Fibroblast of skin of scalp (primary cell): Measurements from ENCODE around the gene ATP7A.

Source experiments
- DNase-seq: peaks from one replicate; pipeline ENCODE4 v3.0.0-alpha.2; 2013

Gene ATP7A

DNA sequence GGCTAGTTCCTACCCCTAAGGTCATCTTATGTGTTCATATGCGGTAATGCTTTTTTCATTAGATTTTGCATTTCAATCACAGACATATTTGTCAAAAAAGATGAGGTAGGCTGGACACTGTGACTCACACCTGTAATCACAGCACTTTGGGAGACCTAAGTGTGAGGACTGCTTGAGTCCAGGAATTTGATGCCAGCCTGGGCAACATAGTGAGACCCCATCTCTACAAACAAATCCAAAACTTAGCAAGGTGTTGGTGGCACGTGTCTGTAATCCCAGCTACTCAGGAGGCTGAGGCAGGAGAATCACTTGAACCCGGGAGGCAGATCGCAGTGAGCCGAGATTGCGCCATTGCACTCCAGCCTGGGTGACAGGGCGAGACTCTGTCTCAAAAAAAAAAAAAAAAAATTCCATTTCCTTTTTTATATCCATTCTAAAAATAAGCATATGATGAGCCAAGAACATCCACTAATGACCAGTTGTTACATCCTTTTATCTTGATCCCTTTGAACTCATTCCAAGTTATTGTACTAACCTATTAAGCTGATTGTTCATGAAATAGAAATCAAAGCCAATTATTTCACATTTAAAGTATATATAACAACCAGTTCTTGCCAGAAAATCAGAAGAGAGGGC, 35.5 kb downstream of the ATP7A start:
- no peak for DNase-seq

DNA sequence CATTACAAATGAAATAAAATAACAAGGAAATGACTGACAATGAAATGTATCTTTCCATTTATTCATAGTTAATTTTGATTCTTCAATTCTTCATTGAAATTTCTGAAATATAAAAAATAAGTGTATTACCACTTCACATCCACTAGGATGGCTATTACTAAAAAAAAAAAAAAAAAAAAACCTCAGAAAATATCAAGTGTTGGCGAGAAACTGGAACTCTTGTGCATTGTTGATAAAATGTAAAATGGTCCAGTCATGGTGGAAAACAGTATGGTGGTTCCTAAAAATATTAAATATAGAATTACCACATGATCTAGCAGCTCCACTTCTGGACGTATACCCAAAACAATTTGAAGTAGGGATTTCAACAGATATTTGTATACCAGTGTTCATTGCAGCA, 36.1 kb downstream of the ATP7A start:
- DNase-seq = no peak

DNA sequence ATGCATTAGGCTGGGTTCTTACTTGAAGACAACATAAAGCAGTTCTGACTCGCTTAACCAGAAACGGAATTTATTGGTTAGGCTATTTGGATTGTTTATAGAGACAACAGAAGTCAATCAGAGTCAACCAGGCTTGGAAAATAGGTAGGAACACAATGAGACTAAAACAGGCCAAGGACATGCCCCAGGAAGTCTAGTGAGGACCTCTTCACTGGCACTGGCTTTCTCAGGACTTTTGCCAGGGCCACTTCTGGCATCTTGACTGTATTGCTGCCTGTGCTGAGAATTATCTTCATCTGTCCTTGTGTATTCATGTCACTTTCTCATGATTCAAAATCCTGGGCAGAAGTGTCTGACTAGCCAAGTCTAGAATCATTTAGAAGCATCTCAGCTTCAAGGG, 39.3 kb downstream of the ATP7A start:
- DNase-seq = no peak

DNA sequence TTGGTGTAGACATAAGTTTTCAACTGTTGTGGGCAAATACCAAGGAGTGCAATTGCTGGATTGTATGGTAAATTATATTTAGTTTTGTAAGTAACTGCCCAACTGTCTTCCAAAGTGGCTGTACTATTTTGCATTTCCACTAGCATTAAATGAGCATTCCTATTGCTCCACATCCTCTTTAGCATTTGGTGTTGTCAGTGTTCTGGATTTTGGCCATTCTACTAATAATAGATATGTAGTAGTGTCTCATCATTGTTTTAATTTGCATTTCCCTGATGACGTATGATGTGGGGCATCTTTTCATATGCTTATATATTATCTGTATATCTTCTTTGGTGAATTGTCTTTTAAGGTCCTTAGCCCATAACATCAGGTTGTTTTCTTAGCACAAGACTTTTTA, 41.7 kb downstream of the ATP7A start:
- DNase-seq = no peak

DNA sequence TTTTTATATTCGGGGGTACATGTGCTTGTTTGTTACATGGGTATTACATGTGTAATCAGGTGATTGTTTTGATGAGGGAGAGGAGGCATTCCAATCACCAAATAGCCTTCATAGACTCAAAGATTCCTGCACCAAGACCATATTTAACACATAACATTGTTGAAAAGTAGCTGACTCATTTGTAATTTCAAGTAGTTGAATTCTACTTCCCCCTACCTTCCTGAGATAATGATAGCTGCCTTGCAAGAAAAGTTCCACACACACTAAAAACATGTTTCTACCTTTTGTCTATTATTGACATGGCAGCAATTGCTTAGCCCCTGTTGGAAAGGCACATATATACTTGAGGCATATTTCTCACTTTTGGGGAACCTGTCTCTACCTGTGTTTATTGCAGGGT, 42.8 kb downstream of the ATP7A start:
- DNase-seq = no peak

DNA sequence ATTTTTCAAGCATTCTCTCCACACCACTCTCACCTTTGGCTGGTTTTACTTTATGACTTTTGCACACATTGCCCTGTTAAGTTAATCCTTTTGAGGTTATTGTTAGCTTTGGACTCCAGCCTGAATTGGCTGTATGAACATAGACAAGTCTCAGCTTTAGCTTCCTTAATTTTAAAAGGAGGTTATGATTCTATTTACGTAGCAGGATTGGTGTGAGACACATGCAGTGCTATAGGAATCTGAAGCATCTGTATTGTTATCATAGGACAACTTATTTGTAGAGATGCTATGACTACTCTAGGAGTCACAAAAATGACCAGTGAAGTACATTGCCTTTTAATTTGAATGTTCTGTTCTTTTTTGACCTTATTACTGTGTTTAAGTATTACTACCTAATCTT, 43.2 kb downstream of the ATP7A start:
- peak; percentile 15 for DNase-seq

DNA sequence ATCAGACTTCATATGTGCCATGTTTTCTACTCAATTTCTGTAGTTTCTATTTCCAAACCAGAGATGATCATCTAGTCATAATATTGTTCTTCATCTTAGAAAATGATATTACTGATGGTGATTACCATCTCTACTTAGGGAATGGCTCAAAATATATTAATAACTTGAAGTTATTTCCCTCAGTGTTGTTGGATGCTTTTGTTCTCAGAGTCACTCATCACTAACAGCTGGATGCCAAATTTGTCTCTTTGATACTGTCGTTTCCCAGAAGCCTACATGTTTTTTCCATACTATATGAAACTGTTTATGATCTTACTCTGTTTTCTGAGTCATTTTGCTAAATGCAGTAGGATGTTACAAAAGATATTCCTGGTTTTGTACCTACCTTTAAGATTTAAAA, 50.1 kb downstream of the ATP7A start:
- no peak for DNase-seq

DNA sequence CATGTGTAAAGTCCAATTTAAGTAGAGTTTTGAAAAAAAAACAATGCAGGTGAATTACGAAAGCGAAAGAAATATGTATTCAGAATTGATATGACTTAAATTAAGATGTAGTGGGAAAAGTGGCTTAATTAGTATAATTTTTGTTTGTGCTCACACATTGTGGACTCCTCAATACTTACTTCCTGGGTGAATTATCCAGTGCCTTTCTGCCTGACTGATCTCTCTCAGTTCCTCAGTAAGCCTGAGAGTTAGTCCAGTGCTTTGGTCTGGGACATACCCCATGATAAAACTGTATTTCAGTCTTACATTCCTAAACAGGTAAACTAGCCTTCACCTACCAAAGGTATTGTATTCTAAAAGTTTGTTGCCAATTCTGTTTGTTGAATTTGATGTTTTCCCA, 50.6 kb downstream of the ATP7A start:
- no peak for DNase-seq

DNA sequence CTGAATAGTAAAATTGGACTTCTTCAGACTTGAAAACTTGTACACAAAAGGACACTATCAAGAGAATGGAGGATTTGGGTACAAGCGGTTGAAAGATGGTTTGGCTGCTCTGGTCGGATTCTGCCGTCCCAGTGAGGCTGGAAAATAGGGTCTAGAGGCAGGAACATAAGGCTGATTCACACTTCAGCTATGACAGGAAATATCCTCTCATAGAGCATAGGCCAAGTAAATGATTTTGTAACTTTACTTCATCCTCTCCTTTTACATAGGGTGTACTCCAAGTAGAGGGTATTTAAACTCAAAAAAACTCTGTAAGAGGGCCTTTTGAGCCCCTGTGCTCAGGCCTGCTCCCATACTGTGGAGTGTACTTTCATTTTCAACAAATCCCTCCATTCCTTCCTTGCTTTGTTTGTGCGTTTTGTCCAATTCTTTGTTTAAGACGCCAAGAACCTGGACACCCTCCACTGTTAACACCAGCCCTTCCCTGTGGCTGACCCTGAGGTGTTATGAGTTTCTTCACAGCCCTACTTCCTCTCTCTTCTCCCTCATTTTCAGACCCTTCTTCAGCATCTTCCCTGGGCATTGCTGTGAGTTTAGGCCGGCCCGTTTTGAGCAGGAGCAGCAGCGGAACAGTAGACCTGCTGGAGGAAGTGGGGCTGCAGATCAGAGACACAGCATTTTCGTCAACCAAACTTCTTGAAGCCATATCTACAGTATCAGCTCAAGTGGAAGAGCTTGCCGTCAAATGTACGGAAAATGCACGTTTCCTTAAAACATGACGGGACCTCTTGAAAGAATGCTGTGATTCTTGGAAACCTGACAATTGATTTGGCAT, 51.8 kb downstream of the ATP7A start:
- DNase-seq = no peak

DNA sequence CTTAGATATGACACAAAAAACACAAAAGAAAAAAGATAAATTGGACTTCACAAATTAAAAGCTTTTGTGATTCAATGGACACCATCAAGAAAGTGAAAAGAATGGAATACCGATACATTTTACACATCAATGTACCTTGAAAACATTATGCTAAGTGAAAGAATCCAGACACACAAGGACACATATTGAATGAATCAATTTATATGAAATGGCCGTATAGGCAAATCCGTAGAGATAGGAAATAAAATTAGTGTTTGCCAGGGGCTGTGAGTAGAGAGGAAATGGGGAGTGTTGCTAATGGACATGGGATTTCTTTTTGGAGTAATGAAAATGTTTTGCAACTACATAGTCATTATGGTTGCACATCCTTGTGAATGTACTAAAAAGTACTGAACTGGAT, 55.9 kb downstream of the ATP7A start:
- no peak for DNase-seq

DNA sequence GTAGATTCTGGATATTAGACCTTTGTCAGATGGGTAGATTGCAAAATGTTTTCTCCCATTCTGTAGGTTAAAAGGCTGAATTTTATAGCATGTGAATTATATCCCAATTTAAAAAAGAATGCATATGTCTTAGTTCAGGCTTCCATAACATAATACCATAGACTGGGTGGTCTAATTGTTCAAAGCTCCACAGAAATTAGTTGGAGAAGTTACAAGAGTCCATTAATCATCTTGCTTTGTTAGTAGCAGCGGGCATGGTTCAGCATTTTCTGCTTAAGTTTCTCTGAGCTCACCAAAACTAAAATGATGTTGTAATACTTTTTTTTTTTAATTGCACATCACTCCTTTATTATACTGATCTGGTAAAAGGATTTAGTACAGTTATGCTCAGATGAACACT, 57.1 kb downstream of the ATP7A start:
- no peak for DNase-seq

DNA sequence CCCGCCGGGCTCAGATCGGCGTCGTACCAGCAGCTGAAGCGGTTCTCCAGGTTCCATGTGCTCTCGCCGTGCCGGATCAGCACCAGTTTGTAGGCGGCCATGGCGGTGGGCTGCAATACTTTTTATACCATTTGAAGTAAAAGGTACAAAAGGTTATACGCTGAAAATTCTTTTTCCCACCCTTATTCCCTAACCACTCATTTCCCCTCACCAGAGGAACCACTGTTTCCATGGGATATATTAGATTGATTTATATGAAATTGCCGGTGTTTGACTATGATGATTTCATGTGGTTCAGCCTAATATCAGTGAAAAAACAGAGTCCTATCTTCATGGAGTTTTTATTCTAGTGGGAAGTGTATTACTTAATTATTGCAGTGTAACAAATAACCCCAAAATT, 59.0 kb downstream of the ATP7A start, which contains the start of gene PGAM4:
Gene PGAM4 (minus strand): TSS at position 101 of the 400 bp plus-strand sequence. CDS start 0 bp downstream, at position 101.
- DNase-seq = no peak

DNA sequence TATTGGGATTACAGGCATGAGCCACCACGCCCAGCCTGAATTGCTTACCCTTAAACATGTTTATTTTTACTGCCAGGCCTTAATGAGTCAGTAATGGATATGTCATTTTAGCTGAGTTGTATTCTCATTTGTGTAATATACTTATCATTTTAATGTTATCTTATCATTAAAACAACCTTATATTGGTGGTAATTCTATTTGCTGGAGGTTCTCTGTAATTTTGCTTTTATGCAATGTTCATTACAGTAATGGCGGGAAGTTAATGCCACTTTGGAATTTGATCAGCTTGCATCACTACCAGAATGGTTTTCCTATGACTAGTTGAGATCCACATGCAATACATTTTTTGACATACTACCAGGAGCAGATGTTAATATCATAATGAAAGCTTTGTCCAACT, 65.3 kb downstream of the ATP7A start:
- DNase-seq = no peak

DNA sequence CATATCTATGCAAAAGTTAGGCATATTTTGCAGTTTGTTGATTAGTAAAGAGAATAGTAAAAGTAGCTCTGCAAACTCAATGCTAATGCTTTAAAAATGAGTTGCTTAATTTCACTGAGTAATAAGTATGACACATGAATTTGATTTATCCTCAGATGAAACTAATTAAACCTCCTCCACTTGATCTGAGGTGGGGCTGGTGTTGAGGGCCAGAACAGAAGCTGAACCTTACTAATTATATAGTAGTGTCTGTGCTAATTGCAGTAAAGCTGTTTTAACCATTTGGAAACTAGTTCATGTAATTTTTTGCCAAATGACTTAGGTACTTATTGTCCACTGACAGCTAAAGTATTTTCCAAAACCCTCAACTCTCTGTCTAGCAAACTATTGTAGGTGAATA, 66.6 kb downstream of the ATP7A start:
- DNase-seq = no peak

DNA sequence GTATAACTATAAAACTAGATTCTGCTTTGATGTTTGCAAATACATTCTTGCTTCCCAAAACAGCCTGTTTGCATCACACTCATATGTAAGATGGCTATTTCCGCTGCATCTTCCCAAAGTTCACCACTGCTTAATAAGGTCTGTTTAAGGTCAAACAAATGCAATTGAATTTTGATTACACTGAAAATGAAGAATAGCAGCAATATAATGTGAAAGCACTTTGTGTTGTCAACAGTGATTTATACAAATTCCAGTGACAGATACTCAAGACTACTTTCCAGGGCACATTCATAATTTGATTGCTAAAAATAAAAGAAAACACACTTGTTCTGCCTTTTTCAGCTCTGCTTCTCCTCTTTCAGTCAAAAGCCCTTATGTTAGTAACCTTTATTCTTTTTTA, 67.0 kb downstream of the ATP7A start:
- DNase-seq = no peak

DNA sequence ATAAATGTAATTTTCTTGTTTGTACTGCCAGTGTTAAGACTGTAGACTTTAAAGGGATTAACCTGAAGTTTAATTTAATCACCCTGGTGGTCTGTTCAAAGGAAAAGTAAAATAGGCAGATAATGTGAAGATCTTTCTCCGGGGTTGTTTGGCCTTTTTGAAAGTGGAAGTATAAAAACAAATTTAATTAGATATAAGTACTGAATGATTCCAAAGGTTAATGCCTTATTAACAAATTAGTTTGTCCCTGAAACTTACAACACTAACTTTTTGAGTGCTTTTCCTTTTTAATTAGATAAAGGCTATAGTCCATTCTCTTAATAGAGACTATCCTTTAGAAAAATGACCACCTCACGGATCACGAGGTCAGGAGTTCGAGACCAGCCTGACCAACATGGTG, 69.4 kb downstream of the ATP7A start:
- no peak for DNase-seq

DNA sequence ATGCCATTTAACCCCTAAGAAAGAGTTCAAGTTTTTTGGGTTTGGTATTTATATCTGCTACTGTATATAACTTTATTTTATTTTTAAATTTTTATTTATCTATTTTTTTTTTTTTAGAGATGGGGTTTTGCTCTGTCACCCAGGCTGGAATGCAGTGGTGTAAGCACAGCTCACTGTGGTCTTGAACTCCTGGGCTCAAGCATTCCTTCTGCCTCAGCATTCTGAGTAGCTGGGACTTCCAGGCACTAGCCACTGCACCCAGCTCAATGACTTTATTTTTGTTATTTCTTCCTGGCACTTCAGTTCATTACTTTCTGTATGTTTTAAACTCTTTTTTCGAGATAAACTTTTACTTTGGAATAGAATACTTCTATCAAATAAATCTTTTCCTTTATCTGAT, 101.4 kb downstream of the ATP7A start:
- peak; percentile 12 for DNase-seq

DNA sequence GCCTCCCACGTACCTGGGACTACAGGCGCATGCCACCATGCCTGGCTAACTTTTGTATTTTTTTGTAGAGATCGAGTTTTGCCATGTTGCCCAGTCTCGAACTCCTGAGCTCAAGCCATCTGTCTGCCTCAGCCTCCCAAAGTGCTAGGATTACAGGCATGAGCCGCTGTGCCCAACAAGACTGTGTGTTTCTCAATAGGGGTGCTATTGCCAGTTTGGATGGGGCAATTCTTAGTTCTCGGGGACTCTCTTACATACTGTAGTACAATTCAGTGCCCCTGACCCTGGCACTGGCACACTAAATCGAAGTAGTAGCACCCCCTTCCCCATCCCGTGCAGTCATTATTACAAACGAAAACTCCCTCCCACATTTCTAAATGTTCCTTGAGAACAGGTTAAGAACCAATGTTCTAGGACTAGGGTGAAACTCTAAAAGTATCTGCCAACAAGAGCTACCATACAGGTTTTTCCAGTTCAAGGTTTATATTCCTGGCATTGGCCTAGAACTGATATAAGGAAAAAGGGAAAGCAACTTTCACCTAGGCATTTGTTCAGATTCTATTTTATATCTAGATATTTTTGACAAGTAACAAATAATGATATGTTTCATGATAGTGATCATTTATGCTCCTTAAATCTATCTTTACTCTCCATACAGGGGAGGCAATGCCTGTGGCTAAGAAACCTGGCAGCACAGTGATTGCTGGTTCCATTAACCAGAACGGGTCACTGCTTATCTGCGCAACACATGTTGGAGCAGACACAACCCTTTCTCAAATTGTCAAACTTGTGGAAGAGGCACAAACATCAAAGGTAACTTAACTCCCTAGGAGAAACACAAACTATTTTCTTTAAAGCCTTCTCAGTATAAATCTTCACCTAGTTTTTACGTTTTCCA, 109.3 kb downstream of the ATP7A start:
- DNase-seq = no peak

DNA sequence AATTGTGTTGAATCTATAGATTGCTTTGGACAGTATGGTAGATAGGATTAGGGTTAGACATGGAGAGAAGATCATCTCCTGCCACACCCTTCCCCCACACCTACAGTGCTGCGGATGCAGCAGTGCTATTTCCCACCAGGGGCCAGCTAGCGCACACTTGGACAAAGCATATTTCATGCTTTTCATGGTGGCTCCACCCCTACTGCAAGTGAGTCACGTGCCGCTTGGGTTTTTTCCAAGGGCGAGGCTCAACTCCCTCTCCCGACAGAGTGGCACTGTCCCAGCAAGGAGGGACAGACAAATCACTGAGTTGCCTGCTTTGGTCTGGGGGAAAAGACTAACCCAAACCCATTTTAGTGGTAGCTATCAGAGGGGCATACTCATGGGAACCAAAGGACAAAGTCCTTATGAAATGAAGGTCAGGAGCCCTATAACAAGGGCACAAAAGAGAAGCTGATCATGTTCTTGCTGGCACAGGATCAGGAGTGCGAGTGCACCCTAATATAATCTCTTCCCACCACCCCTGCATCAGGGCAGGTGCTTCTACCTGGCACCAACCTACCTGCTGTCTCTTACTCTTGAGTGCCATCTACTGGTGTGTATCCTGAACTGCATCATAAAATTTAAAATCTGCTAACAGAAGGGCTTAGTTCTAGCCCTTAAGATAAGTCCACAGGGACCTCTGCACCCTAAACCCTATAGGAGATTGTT, 114.0 kb downstream of the ATP7A start:
- DNase-seq = peak; percentile 4

DNA sequence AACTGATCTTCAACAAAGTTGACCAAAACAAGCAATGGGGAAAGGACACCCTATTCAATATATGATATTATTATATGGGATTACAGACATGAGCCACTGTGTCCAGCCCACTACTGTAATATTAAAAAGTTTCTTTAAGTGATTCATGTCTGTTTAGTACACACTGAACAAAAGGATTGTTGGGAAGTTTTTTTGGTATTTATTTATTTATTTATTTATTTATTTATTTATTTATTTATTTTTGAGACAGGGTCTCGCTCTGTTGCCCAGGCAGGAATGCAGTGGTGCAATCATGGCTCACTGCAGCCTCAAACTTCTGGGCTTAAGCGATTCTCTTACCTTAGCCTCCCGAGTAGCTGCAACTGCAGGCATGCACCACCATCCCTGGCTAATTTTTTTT, 117.3 kb downstream of the ATP7A start:
- no peak for DNase-seq

DNA sequence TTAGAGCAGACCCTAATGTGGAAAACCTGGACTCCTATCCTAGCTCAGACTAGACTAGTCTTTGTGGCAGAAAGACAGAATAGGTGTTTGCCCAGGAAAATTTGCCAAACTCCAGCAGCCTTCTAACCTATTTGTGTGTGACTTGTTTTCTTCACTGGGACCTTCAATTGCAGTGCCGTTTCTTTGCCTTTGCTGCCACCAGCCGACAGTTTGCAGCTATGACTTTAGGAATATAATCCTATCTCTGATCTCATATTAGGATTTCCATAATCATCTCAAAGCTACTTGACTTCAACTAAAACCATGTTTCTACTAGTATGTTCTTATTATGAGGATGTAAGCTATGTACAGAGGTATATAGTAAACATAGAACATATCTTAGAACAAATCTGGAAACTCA, 119.2 kb downstream of the ATP7A start:
- DNase-seq = peak; percentile 19

DNA sequence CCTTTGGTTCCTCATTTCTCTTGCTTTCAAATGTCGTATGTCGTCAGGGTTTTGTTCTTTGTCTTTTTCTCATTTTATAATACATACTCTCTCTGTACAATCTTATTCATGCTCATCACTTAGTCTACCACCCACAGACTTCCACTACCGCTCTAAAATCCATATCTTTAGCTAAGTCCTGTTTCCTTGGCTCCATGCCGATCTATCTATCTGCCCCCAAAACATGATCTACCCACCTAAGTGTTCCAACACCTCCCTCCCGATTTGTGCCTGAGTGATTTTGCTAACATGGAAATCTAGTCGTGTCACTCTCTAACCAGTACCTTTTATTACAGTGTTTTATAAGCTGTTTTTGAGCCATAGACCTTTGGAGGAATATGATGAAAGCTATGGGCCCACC, 124.6 kb downstream of the ATP7A start:
- DNase-seq = no peak

DNA sequence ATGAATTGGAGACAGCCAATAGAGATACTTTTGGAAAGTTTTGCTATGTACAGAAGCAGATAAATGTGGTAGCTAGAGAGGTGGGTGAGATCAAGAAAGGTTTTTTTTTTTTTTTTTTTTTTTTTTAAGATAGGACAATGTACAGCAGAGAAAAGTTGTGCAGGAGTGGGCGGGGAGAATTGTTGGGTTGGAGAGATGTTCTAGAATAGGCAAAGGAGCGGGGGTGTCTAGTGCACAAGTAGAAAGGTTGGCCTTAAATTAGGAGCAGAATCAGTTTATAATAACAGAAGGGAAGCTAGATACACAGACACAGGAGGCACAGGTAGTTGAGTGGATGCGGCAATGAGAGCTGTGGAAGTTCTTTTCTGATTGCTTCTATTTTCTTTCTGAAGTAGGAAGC, 127.4 kb downstream of the ATP7A start:
- DNase-seq = no peak
